ENCODE measurements around the gene GALNT10.

GRCh38 chr5:154286557-154286956 is 96.0 kb downstream of the GALNT10 start:
- TF ChIP-seq CTCF (IDR thresholded peaks at IDR 0.05; ENCODE audit: borderline replicate concordance, extremely low read depth, low read length, poor library complexity, severe bottlenecking) (no peak), EZH2 (IDR thresholded peaks at IDR 0.05; ENCODE audit: borderline replicate concordance, low read depth, low read length, severe bottlenecking) (no peak)
